B cell (primary cell): ENCODE data around the gene NOL3.

ENCODE experiments used
- EZH2 ChIP-seq: IDR thresholded peaks from 2 replicates; pipeline ENCODE4 v1.6.1; 2012; ENCODE audit warnings: borderline replicate concordance, low read depth, mild to moderate bottlenecking, moderate library complexity, low read length; ENCODE audit not compliant: insufficient read depth, poor library complexity, severe bottlenecking
- TF ChIP-seq, protein P1 (sequence below): fragments of 200-600 bp; IDR thresholded peaks from one replicate; pipeline ENCODE4 v1.8.0; 2022; ENCODE audit warnings: antibody characterized with exemption, mild to moderate bottlenecking

DNA sequence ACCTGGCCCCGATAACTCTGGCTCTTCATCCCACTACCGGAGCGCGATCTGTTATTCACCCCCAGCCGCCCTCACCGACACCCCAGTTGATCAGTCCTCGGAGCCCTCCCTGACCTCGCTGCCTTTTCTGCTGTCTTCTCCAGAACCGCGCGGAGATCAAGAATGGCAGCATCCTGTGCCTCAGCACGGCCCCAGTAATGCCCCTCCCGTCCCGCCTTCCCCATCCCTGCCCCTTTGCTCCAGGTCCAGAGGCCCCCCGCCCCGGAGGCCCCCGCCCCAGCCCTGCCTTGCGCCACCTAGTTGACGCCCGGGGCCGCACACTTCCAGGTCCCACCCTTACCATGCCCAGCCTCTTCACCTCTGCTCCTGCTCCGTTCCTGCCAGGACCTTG is 29.5 kb downstream of the NOL3 start:
- TF ChIP-seq, protein P1, sequence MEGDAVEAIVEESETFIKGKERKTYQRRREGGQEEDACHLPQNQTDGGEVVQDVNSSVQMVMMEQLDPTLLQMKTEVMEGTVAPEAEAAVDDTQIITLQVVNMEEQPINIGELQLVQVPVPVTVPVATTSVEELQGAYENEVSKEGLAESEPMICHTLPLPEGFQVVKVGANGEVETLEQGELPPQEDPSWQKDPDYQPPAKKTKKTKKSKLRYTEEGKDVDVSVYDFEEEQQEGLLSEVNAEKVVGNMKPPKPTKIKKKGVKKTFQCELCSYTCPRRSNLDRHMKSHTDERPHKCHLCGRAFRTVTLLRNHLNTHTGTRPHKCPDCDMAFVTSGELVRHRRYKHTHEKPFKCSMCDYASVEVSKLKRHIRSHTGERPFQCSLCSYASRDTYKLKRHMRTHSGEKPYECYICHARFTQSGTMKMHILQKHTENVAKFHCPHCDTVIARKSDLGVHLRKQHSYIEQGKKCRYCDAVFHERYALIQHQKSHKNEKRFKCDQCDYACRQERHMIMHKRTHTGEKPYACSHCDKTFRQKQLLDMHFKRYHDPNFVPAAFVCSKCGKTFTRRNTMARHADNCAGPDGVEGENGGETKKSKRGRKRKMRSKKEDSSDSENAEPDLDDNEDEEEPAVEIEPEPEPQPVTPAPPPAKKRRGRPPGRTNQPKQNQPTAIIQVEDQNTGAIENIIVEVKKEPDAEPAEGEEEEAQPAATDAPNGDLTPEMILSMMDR: no peak
- no peak for TF ChIP-seq EZH2
